GM19035 (cell line): ENCODE measurements around the gene CEL.
"Not testable (repeated sequence)": the region's sequence is repeated elsewhere in the genome, so short reads cannot be mapped to it uniquely, and the experiment has no call there.

Experiments
- ATAC-seq: cut with Tn5 transposase; IDR thresholded peaks from one replicate; pipeline ENCODE4 v1.9.1; 2021; ENCODE audit not compliant: unreplicated experiment

The CEL gene

GRCh38 chr9:133046196-133046899, 15.4 kb upstream of the CEL start:
- ATAC-seq = no peak

GRCh38 chr9:133046900-133047295, 14.9 kb upstream of the CEL start:
- no peak for ATAC-seq

- ATAC-seq = no peak
Observed at GRCh38 chr9:133048595-133048994, 13.2 kb upstream of the CEL start.

GRCh38 chr9:133049043-133049442, 12.7 kb upstream of the CEL start:
- no peak for ATAC-seq

- no peak for ATAC-seq
Observed at GRCh38 chr9:133050142-133050541, 11.6 kb upstream of the CEL start.

GRCh38 chr9:133050781-133051180, 11.0 kb upstream of the CEL start:
- ATAC-seq = no peak

- ATAC-seq = no peak
Observed at GRCh38 chr9:133051281-133051900, 10.4 kb upstream of the CEL start.

GRCh38 chr9:133051966-133052539, 9.7 kb upstream of the CEL start:
- ATAC-seq = no peak

GRCh38 chr9:133054194-133054890, 7.4 kb upstream of the CEL start:
- ATAC-seq = no peak

GRCh38 chr9:133054966-133055365, 6.8 kb upstream of the CEL start:
- no peak for ATAC-seq

- no peak for ATAC-seq
Observed at GRCh38 chr9:133055788-133056420, 5.9 kb upstream of the CEL start.

GRCh38 chr9:133056533-133056932, 5.2 kb upstream of the CEL start:
- ATAC-seq = no peak

- no peak for ATAC-seq
Observed at GRCh38 chr9:133057006-133057405, 4.8 kb upstream of the CEL start.

- ATAC-seq = no peak
Observed at GRCh38 chr9:133057553-133057952, 4.2 kb upstream of the CEL start.

GRCh38 chr9:133058071-133058470, 3.7 kb upstream of the CEL start:
- ATAC-seq = no peak

- no peak for ATAC-seq
Observed at GRCh38 chr9:133058550-133059320, 3.0 kb upstream of the CEL start.

GRCh38 chr9:133059623-133060022, 2.2 kb upstream of the CEL start:
- ATAC-seq = no peak

GRCh38 chr9:133060417-133060841, 1.4 kb upstream of the CEL start:
- no peak for ATAC-seq

- not testable (repeated sequence) for ATAC-seq
Observed at GRCh38 chr9:133061019-133061763, 590 bp upstream of the CEL start.

GRCh38 chr9:133062569-133062968, 788 bp downstream of the CEL start:
- not testable (repeated sequence) for ATAC-seq
